ENCODE data around the gene CERT1. TPM values are rescaled to one million over a fixed set of nuclear protein-coding genes. Genes with fewer than 3 reads are reported as not detected.

The CERT1 gene
- total RNA-seq, 1 experiment from 2014 or later, result 50.2 TPM

DNA sequence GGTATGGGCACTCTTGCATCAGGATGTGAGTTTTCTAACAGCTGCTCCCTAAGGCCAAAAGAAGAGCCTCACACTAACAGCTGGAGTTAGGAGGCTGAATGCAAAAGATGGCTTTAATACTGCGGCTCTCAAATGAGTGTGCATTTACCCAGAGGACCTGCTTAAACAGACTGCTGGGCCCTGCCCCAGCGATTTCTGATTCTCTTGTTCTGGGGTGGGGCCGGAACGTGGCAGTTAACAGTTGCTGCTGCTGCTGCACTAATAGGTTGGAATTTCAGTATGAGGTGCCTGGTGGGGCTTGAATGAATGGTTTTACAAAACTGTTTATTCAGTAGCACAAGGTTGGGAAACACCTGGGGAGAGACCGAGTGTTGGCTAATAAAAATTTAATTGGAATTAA, 148.3 kb downstream of the CERT1 start:
- H3K4me3 Mint-ChIP-seq, result no peak overlapping the region
- peaks cover 16 to 40% (median 33%) of the 10 kb centered on the region in 3 experiments; a peak in 6 of 7 replicates for H3K36me3 Mint-ChIP-seq (ENCODE audit: insufficient read depth in 1 of 3, low read depth in 3 of 3)
- Histone ChIP-seq H4K91ac (ENCODE audit: insufficient read length, low read depth, low read length) (no peak overlapping the region), H3K23me2 (ENCODE audit: insufficient read length, low read depth, low read length, poor library complexity, severe bottlenecking) (no peaks in the 10 kb centered on the region), H2BK20ac (ENCODE audit: low read depth, low read length, poor library complexity, severe bottlenecking) (no peak overlapping the region), H3K18ac (ENCODE audit: insufficient read length, low read depth, low read length) (no peak overlapping the region), H3K9ac (ENCODE audit: extremely low read depth, insufficient read length, low read length) (no peak overlapping the region), H2BK12ac (ENCODE audit: insufficient read length, low read depth, low read length) (no peak overlapping the region), H3K9me3 (ENCODE audit: control insufficient read depth, low read depth, low read length) (no peaks in the 10 kb centered on the region), H4K20me1 (ENCODE audit: control insufficient read depth, insufficient read depth, insufficient read length) (no peaks in the 10 kb centered on the region), H4K5ac (ENCODE audit: insufficient read length, low read depth, low read length) (no peak overlapping the region), H3T11ph (ENCODE audit: low read length) (no peak overlapping the region), H3K4me2 (ENCODE audit: insufficient read depth, insufficient read length, low read length) (no peak overlapping the region), H2BK5ac (ENCODE audit: insufficient read length, low read length) (no peak overlapping the region), H3K27ac (ENCODE audit: insufficient read length, low read depth, low read length) (no peak overlapping the region), H3K56ac (ENCODE audit: insufficient read length, low read depth, low read length) (no peak overlapping the region), H3K14ac (ENCODE audit: insufficient read depth, low read length) (no peak overlapping the region), H2AFZ (ENCODE audit: low read length) (no peak overlapping the region), H2AK5ac (ENCODE audit: insufficient read length, low read length) (no peak overlapping the region), H3K27me3 (ENCODE audit: insufficient read depth, low read length) (no peaks in the 10 kb centered on the region), H2BK120ac (ENCODE audit: low read depth, low read length, poor library complexity, severe bottlenecking) (no peak overlapping the region), H3K4me1 (ENCODE audit: insufficient read depth, low read length) (no peaks in the 10 kb centered on the region), H3K4ac (ENCODE audit: low read depth, low read length) (no peak overlapping the region), H3K79me1 (ENCODE audit: insufficient read depth, low read depth, low read length, poor library complexity, severe bottlenecking) (no peaks in the 10 kb centered on the region), H2BK15ac (ENCODE audit: low read depth, low read length) (no peak overlapping the region), H3K23ac (ENCODE audit: insufficient read length, low read depth, low read length) (no peak overlapping the region), H4K8ac (replicated peaks; ENCODE audit: insufficient read length, low read depth, low read length) (no peak overlapping the region), H3K79me2 (ENCODE audit: insufficient read depth, low read length) (no peaks in the 10 kb centered on the region)
- TF ChIP-seq, protein P1, sequence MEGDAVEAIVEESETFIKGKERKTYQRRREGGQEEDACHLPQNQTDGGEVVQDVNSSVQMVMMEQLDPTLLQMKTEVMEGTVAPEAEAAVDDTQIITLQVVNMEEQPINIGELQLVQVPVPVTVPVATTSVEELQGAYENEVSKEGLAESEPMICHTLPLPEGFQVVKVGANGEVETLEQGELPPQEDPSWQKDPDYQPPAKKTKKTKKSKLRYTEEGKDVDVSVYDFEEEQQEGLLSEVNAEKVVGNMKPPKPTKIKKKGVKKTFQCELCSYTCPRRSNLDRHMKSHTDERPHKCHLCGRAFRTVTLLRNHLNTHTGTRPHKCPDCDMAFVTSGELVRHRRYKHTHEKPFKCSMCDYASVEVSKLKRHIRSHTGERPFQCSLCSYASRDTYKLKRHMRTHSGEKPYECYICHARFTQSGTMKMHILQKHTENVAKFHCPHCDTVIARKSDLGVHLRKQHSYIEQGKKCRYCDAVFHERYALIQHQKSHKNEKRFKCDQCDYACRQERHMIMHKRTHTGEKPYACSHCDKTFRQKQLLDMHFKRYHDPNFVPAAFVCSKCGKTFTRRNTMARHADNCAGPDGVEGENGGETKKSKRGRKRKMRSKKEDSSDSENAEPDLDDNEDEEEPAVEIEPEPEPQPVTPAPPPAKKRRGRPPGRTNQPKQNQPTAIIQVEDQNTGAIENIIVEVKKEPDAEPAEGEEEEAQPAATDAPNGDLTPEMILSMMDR (conservative IDR thresholded peaks at IDR 0.05), result no peak
- H3K27me3 Mint-ChIP-seq (ENCODE audit: low read depth), result no peaks in the 10 kb centered on the region; the same call in 1 of the 2 replicates
- peak overlapping the region; percentile 59 to 93 (median 86); a peak in 6 of 7 replicates for H3K27ac Mint-ChIP-seq
- no peak for DNase-seq
- peaks cover 27 to 31% of the 10 kb centered on the region in 2 experiments for H3K4me1 Mint-ChIP-seq
- no peaks in the 10 kb centered on the region for H3K9me3 Mint-ChIP-seq
- no CpG with 5 or more reads among the region's 5 CpGs for WGBS (ENCODE audit: extremely low coverage, insufficient read length, low lambda C conversion rate)

Measured in H9 (cell line).